GM18502 (cell line): ENCODE results near the gene WDR43.

ENCODE experiments used
- ATAC-seq: cut with Tn5 transposase; IDR thresholded peaks from one replicate; pipeline ENCODE4 v1.9.1; 2021; ENCODE audit warnings: mild to moderate bottlenecking; ENCODE audit not compliant: unreplicated experiment, poor library complexity

Gene WDR43

DNA sequence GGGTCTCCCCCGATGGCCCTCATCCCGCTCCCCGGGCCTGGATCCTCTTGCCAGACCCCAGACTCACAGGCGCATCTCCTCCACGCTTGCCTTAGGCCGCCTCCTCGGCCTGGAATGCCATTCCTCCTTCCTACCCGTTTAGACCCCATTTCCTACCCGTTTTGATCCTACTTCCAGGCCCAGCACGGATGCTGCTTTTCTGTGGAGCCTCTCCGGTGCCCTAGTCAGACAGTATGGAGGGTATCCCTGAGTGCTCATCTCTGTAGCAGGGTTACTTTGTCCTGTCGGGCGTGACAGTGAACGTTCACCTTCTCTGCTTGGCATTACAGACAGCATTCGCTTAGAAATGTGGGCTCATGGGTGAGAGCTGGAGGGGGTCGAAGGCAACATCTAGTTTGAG lies 96.0 kb downstream of the WDR43 start:
- ATAC-seq, result no peak

DNA sequence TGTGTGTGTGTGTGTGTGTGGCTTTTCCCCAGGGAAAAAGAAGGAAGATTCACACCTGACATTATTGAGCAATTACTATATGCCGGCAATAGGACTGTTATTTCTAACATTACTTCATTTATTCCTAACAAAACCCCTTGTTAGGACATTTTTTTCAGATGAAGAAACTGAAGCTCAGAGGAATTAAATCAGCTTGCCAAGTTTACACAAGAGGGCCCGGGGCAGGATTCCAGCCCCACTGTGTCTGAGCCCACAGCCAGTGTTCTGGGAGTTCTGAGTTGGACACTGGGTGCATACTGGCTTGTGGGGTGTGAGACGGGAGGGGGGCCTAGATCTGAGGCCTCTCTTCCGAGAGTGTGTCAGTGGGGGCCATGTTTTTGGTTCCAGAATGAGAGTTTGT lies 96.6 kb downstream of the WDR43 start:
- no peak for ATAC-seq

DNA sequence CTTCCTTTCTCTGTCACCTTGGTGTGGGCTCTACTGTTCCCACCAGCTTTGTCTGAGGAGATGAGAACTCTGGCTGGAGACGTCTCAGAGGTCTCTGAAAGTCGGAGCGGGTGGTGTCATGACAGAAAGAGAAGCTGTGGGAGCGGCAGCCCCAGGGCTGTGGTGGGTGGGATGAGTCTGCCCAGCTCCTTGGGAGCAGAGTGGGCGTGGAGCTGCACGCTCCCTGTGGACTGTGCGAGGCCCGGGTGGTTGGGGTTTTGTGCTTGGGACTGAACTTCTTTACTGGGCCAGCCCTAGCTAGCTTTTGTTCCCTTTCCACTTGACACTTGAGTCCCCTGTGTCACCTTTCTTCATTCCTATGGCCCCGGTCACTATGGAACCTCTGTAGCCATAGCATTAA lies 97.0 kb downstream of the WDR43 start:
- no peak for ATAC-seq

DNA sequence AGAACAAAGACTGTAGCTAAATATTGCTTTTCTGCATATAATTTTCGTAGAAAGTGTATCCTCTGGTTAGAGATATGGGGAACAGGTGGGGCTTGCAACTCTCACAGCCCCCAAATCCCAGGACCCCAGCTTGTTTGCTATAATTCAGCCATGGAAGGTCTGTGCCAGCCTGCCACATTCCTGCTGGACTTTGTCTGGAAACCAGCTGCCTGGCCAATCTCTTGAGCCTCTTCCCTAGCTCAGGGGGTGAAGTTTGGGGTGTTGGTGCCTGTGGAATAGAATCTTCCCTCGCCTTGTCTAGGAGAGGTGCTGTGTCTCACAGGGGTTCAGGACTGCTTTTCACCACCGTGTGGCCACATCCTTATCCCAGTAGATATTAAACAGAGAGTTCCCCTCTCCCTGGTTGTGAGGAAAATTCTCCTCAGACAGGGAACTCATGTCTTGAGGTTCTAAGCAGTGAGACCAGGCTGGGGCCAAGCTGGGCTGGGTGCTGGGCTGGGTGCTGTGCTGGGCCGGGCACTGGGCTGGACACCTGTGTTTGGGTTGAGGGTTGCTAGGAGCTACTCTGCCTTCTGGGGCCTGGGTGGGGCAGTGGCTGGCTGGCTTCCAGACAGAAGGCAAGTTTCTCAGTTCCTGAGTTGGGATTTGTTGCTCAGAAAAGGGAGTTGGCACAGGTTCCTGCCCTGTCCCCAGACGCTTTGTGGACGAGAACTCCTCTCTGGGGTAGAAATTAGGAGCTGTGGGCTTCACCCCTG lies 98.9 kb downstream of the WDR43 start:
- no peak for ATAC-seq

DNA sequence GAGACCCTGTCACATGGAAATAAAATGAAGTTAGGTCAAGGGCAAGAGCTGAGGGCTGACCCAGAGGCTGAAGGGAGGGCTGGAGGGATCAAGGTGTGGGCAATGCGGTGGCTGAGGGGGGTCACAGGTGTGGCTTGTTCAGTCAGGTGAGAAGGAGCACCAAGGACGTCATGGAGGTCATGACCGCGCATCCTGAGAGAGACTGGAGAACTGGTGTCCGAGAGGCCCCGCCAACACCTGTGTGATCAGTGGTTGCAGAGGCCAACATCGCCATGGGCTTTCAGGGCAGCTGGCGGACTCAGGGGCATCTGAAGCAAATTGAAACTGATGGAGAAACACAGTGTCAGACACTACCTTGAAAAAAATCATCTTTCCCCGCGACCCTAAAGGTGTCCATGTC lies 99.6 kb downstream of the WDR43 start:
- no peak for ATAC-seq

DNA sequence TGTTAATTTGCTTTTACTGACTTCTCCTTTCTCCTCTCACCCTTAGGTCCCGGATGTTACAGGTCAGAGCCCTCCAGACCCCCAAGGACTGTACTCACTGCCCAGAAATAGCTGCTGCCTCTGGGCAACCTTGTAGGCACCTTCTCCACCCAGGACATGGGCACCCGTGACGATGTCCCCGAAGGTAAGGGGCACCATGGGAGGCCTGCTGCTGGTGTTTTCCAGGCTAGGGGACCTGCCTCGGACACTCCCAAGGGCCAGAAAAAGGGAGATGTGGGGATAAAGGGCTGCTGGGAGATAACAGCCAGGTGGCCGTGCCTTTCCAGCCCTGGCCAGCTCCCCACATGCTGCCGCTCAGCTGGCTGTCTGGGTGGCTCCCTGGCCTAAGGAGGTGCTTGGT lies 100.2 kb downstream of the WDR43 start:
- no peak for ATAC-seq

DNA sequence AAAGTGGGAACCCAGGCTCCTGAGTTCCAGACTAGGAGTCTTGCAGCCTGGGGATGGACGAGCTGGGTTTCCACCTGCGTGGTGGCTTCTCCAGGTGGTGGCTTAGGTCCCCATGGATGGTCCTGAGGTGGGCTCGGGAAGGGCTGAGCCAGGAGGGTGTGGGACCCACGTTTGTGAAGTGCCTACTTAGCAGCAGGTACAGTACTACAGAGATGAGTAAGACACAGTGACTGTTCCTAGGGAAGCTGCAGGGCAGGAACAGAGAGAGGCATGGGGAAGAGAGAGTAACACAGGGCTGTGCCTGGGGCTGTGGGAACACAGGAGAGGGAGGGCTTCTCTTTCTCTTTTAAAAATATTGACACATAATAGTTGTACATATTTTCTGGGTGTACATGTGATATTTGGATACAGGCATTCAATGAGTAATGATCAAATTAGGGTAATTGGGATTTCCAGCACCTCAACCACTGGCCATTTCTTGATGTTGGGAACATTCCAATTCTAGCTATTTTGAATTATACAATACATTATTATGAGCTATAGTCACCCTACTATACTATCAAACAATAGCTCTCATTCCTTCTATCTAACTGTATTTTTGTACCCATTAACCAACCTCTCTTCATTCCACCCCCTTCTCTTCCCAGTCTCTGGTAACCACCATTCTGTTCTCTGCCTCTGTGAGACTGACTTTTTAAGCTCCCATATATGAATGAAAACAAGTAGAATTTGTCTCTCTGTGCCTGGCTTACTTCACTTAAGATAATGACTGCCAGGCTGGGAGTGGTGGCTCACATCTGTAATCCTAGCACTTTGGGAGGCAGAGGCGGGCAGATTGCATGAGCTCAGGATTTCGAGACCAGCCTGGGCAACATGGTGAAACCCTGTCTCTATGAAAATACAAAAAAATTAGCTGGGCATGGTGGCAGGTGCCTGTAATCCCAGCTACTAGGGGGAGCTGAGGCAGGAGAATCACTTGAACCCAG lies 101.6 kb downstream of the WDR43 start:
- ATAC-seq, result no peak

DNA sequence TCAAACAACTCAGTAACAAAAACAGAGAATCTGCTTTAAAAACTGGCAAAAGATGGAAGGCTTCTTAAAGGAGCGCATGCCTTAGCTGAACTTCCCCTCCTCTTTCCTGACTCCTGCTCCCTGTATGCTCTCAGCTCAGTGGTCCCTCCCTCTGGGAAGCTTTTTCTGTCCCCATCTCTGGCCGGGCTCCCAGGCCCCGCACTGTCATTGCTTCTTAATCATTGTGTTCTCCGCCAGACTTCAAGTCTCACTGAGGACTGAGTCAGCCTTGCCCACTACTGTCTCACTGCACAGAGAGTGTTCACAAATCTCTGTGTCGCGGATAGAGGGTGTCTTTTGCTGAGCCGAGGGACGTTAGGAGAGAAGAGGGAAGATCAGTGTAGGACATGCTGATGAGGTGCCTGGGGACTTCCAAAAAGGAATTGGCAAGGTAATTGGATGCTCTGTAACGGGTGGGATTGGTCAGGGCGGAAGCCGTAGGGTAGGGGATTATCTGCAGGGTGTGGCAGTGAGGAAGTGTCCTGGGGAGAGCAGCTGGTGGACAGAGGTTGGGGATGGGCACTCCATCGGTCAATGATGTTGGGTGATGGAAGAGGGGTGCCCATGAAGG lies 102.9 kb downstream of the WDR43 start:
- no peak for ATAC-seq
